Ecto neural progenitor cell (in vitro differentiated cells): ENCODE measurements around the gene SLC6A2.
"Not testable (repeated sequence)": the region's sequence is repeated elsewhere in the genome, so short reads cannot be mapped to it uniquely, and the experiment has no call there.

Experiments used
- DNase-seq: peaks from one replicate; pipeline ENCODE4 v3.0.0-alpha.2; 2018; ENCODE audit warnings: low spot score

SLC6A2 gene

DNA sequence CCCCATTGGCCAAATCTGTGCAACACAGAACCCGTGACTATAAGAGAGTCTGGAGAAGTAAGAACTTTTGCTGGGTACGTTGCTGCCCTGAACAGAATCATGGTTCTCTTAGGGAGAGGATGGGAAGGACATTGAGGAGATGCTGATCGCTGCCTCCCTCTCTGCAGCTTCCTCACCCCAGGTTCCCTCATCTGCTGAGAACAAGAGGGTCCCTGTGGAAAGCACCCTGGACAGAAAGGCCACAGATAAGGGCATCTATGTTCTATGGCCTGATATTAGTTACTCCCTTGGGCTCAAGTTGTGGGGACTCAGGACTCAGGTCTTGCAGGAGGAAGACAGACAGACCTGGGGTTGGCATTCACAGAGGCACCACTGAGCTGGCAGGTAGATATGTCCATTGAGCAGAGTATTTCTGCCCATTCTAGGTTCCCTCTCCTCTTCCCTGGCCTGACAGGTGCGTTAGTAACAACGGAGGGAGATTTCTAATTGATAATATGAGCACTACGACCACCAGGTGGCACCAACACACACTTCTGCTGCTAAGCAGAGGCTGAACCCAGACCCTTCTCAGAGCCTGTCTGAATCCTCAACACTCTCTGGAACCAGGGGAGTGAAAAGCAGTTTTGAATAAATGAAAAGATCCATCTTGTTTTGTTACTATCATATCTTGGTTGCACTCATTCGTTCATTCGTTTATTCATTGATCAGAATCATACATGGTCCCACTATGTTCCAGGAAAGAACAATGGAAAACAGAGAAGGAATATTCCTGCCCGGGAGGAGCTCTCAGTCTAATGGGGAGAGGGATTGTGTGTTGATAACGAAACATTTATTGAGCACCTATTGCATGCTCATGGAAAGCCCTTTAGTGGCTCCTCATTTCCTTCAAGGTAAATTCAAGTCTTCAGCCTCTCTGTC lies 56.4 kb downstream of the SLC6A2 start:
- peak; percentile 74 for DNase-seq

DNA sequence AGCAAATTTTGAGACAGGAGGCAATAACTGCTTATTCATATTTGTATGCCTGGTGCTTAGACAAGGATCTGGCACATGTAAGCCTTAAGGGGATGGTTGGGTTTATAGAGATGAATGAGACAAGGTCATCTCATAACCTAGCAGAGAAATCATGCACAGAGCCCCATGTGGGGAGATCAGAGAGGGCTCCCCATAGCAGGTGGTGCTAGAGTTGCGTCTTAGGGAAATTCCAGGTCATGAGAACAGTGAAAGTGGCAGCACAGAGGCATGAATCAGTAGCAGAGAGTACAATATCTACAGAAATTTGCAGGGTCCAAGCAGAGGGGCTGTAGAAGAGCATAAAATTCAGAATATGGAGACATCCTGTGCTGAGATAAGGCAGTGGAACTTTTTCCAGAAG lies 57.3 kb downstream of the SLC6A2 start:
- no peak for DNase-seq

DNA sequence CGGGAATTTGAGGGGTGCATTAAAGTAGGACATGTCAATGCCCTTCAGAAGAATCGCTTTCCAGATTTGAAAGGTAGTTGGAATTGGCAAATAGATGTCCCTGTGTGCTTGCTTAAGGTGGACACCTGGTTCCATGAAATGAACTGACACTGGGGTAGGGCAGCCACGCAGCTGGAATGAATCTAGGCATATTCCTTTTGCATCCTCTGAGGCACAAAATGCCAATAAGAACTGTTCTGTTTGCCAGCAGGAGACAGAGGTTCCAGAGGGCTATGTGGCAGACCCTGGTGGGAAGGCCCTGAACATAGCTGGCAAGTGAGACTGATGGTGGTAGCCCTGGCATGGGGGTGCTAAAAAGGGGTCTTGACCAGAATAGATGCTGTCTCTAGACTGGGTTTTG lies 61.5 kb downstream of the SLC6A2 start:
- DNase-seq = no peak

DNA sequence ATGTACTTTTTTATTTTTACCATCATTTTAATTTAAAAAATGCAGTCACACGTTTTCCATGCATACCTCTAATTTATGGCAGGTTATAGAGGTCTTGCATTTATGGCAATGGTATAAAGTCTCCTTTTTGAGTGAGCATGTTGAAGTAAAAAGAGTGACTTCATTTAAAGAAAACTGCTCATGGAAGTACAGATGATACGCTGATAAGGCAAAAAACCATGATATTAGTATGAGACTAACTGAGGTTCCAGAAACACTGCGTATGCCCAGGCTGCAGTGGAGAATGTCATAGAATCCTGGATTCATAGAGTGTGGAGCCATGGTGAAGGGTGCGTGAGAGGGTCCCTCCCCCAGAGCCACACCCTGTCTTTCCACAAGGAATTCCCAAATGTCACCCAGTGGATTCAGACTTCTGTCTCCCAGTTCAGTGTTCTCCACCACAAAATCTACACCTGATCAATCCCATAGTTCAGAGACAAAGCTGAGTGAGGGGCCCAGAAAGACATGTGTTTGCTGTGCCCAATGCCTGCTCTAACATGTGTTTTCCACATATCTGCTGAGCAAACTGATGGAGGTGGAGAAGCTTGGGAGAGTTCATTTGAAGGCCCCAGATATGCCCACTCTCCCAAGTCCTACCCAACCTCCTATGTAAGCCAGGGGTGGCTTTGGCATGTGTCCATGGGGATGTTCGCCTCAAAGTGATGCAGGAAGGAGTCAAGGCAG lies 69.4 kb downstream of the SLC6A2 start:
- no peak for DNase-seq

DNA sequence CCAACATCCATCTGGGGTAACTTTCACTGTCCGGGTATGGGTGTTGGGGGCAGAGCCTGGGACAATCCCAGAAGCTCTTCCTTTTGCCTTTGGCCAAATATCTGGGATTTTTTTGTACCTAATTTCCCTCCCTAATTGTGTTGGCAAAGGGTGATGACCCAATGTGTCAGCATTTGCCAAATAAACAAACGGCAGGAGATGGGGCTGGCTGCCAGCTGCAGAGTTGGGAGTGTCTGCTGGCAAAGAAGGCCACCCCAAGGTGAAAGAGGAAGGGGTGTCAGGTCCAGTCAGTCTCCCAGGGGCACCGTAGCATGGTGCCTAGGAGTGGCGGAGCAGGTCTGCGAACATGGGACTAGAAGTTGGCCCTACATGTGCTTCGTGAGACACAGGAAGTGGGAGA lies 73.0 kb downstream of the SLC6A2 start:
- DNase-seq = no peak

DNA sequence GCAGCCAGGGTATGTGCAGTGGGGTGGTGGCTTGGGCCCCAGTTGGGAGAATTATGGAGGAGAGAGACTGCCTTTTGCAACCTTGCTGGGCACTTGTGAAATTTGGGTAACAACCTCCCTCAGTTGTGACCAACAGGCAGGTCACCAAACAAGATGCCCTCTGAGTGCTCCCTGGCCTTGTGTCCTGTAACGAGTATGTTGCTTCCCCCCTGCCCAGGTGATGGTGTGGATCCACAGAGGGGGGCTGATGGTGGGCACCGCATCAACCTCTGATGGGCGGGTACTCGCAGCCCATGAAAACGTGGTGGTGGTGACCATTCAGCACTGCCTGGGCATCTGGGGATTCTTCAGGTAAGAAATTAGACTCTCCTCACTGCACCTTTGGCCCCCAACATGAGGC lies 74.3 kb downstream of the SLC6A2 start:
- peak; percentile 25 for DNase-seq

DNA sequence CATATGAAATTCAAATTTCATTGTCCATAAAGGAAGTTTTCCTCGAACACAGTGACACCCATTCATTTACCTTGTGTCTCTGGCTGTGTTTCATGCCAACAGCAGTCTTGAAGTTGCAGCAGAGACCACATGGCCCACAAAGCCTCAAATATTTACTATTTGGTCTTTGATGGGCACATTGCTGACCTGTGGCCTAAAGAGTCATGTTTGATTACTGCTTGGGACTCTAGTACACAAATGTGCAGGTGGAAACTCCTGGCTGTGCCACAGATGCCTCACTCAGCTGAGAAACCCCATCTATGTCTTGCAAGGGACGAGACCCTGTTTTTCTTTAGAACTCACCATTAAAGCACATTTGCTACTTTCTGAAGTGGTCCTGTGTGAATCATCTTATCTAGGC lies 76.7 kb downstream of the SLC6A2 start:
- no peak for DNase-seq

DNA sequence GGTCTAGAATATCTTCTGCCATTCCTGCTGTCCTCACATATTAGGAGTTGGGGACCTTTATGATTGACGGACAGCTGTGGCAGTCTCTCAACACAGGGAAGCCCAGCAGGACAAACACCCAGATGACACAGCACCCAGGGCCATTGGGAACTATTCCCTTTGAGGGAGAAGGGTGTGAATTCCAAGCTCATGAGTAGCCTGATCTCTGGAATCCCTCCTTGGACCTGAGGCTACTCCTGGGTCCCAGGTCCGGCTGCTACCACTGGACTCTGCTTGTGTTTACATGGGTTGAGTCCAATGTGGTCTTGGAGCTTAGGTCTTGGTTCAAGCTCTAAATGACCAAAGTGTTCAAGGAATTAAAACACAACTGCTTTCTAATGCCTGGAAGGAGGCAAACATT lies 78.9 kb downstream of the SLC6A2 start:
- no peak for DNase-seq

DNA sequence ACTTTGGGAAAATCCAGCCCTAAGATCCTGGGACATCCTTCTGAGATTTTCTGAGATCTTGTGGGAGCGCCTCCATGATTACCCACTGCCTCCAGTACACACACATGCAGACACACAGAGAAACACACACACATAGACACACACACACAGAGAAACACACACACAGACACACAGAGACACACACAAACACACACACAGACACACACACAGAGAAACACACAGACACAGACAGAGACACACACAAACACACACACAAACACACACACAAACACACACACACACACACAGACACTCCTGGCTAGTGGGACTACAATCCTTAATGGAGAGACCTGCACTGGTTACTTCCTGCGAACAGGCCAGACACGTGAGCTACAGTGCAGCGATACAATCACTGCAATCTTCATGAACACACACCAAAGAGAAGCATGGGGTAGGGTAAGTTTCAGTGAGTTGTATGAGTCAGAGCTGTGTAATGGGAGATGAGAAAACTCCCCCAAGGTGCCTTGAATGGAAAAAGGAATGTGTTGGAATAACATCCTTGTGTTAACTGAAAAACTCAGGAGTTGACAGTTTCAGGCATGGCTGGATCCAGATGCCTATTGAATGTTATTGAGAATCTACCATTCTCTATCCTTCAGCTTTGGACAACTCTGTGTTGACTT lies 79.5 kb downstream of the SLC6A2 start:
- DNase-seq = no peak

DNA sequence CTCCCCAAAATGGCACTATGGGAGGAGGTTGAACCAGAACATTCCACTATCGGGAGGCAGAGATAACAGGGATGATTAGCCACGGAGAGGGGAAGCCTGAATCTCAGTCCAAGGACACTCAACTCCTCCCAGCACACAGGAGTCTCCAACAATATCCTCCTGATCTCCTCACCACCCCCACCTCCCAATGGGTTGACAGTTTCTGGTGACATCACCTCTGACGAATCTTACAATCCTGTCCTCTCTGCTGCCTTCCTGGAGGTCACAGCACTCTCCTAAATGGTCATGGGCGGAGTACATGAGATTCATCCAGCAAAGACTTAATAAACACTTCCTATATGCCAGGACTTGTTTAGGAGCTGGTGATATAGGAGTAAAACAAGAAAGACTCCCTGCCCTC lies 80.9 kb downstream of the SLC6A2 start:
- DNase-seq = no peak

DNA sequence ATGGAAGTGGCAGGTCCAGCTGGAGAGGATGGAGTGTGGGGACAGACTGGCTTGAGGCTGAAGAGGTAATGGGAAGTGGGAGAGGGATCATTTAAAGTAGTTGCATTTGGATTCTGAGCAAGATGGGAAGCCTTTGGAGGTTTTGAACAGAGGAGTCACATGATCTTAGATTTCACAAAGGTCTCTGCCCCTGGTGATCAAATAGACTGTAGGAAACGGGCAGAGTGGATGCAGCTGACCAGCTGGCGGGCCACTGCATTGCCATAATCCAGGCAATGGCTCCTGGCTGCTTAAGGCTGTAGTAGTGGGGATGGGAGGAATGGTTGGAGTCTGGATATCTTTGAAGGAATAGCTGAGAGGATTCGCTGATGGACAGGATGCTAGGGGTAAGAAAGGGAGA lies 81.5 kb downstream of the SLC6A2 start:
- no peak for DNase-seq

DNA sequence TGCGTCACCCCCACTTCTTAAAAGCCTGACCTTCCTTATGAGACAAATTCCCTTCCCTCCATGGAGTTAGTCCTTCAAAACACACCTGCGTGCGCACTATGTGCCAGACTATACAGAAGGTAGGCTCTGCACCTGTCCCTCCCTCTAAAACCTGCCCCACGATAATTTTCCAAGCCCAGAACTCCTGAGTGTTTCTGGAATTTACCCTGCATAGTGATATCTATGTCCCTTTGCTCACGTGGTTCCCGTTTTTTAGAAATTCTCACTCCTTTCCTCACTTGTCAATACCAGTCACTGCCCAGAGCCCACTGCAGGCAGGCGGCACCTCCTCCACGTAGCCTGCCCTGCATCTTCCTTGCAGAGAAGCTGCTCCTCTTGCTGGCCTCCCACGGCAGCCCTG lies 82.2 kb downstream of the SLC6A2 start:
- no peak for DNase-seq

DNA sequence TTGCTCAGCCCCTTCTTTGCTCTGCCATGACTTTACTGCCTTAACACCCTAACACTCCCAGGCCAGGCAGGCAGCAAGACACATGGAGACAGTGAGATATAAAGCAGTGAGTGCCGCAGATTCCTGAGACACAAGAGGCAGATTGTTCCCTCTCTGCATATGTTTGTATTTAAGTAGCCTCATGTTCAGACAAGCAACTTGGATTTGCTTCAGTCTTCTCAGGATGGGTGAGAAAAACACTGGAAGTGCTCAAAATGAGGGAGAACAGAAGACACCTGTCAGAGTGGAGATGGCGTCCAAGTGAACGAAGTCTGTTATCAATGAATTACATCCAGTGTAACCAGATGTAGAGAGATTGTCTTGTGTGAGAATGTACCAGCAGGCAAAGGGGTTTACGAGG lies 90.3 kb downstream of the SLC6A2 start:
- no peak for DNase-seq

DNA sequence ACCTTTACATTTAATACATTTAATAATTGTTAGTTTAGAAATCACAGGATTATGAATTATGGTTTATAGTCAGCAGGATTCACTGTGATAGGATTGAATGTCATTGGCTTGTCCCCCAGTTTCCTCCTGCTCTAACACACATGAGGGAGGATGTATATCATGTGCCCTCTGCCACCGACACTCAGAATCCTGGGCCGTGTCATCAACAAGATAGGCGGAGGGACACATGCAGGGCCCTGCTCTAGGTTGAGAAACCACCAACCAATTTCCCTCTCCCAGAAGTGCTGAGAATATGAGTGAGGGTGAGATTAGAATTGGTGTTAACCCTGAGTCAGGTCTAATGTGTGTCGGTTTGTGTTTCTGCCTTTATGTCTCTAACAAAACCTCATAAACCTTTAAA lies 92.0 kb downstream of the SLC6A2 start:
- no peak for DNase-seq

DNA sequence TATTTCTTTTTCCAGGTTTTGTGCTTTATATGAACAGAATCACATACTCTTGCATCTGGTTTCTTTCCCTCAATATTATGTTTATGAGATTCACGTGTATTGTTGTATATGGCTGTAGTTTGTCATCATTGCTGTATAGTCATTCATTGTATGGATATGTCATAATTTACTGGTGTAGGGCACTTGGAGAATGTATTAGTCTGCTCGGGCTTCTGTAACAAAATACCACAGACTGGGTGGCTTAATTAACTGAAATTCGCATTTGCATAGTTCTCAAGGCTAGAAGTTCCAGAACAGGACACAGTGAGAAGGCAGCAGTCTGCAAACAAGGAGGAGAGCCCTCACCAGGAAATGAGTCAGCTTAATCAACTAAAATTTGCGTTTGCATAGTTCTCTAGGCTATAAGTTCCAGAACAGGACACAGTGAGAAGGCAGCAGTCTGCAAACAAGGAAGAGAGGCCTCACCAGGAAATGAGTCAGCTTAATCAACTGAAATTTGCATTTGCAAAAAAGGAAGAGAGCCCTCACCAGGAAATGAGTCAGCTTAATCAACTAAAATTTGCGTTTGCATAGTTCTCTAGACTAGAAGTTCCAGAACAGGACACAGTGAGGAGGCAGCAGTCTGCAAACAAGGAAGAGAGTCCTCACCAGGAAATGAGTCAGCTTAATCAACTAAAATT lies 96.8 kb downstream of the SLC6A2 start:
- not testable (repeated sequence) for DNase-seq

DNA sequence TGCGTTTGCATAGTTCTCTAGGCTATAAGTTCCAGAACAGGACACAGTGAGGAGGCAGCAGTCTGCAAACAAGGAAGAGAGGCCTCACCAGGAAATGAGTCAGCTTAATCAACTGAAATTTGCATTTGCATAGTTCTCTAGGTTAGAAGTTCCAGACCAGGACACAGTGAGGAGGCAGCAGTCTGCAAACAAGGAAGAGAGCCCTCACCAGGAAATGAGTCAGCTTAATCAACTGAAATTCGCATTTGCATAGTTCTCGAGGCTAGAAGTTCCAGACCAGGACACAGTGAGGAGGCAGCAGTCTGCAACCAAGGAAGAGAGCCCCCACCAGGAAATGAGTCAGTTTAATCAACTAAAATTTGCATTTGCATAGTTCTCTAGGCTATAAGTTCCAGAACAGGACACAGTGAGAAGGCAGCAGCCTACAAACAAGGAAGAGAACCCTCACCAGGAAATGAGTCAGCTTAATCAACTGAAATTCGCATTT lies 97.4 kb downstream of the SLC6A2 start:
- DNase-seq = not testable (repeated sequence)
